ENCODE data around the gene BMP6.

BMP6 gene

DNA sequence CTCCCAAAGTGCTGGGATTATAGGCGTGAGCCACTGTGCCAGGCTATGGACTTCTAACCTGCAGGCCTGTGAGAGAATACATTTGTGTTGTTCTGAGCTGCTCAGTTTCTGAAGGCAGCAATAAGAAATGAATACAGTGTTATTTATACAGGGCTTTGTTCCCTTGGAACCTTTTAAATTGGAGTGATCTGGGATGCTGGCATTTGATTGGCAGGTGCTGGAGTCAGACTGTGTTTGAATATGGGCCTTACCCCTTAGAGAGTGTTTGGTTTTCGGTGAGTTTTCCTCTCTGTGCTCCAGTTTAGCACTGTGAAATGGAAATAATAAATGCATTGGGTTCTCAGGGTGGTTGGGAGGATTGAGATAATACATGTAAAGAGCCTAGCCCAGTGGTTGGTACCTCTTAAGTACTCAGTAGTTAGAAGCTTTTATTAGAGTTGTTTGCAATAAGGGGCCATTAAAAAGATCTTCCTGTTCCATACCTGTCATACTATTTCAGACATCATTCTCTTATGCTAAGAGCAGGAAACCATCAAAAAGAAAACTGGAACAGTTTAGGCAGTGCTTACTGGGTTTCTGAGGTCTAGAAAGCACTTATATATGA, 22.1 kb downstream of the BMP6 start:
- ATAC-seq, result no peak

DNA sequence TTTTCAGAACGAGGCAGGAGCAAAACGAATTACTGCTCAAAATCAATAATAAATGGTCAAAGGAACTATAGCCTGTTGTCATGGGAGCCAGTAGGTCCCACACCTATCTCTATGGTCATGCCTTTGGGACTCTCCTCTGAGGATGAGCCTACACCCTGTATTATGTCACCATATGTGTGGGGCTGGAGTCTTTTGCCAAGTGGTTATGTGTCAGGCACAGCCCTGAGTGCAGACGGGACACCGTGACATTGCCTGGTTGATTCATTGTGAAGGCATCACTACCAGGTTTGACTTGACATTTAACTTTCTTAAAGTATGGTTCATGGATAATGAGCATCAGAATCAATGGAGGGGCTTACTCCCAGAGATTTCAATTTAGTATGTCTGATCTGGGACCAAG, 23.6 kb downstream of the BMP6 start:
- no peak for ATAC-seq

DNA sequence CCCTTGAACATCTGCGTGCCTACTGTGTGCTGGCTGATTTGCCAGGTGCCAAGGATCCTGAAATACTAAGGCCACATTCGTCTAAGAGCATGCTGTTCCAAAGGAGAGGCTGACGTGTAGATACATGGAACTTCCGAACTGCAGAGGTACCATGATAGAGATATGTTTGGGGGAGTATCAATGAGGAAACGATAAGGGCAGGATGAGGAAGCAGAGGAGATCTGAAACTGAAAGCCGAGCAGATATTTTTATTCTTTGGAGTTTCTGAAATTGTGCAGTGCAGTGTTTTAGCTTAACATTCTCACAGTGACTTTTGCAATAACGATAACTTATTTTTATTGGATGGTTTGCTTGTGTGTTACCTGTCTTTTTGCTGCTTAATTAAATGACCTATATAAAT, 24.3 kb downstream of the BMP6 start:
- no peak for ATAC-seq

DNA sequence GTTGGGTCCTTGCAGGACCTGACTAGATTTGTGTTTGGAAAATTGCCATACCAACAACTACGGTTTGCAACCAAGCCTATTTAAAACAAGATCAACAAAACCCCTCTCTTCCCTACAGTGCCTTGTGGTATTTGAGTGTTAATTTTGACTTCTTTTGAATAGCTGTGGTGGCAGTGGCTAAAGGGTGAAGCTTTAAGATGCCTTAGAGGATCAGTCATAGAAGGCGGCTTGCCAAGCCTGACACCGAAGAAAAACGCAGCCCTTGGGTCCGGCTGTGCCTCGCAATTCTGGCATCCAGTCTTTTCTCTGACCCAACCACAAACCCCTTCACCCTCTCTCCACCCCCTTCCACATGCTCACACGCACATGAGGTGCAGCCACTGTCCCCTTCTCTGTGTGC, 32.6 kb downstream of the BMP6 start:
- no peak for ATAC-seq

DNA sequence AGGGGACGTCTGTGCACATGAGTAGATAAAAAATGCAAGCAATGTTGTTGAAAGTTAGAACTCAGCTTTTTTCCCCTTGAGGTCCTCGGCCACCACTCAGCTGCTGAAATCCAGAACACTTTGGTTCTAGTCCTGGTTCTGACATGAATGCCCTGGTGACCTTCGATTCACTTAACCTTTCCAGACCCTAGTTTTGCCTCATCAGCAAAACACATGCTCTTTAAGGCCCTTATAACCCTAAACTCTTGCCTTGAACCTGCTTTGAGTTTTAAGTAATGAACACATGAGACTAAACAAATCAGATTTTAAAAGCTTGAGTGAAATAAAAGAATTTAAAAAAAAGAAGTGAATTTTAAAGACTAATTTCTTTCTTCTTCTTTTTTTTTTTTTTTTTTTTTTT, 33.4 kb downstream of the BMP6 start:
- ATAC-seq, result no peak

DNA sequence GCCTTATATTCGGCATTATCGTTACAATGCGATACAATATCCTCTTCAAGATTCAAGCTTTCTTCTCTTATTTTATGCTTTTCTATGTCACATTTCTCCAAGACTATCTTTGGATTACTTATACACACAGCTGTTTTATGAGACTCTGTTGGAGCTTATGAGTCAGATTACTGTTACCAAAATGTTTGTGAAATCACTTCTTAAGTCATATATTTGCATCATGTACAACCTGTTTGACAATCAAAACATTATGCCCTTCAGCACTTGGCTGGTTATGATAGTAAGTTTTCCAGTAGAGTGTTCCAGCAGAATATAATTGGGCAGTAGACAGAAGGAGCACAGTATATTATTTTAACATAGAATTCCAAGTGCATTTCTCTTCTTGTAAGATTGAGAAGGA, 35.2 kb downstream of the BMP6 start:
- ATAC-seq, result no peak

DNA sequence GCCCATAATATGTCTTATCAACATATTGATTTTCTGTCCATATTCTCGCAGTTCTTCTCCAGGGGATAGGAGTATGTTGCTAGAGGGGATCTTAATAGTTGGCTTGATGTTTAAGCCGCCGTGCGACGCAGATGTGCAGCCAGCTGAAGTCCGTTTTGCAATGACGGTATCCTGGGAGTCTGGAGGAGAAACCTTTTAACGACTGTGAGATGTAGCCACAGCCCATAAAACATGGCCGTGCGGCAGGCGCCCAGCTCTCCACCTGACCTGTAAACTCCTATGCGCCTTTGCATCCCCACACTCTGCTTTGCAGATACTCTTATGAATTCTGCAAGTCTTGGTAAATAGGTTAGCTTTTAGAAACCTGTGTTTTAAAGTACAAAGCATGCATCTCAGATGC, 36.9 kb downstream of the BMP6 start:
- no peak for ATAC-seq

DNA sequence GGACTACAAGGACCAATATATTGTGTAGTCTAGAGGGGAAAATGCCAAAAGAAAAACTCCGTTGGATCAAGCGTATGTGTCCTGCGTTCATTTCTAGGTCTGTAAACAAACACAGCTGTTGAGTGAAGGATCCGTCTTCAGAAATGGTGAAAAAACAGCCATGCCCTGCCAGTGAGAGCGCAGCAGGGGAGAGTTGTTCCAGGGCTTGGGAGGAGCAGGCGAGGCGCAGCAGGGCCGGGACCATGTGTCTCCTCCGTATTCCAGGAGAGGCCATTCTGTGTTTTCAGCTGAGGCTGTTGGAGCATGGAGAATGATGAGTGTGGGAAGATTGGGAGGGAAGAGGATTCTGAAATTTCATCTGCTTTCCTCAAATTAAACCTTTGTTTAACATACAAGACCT, 38.0 kb downstream of the BMP6 start:
- ATAC-seq, result no peak

DNA sequence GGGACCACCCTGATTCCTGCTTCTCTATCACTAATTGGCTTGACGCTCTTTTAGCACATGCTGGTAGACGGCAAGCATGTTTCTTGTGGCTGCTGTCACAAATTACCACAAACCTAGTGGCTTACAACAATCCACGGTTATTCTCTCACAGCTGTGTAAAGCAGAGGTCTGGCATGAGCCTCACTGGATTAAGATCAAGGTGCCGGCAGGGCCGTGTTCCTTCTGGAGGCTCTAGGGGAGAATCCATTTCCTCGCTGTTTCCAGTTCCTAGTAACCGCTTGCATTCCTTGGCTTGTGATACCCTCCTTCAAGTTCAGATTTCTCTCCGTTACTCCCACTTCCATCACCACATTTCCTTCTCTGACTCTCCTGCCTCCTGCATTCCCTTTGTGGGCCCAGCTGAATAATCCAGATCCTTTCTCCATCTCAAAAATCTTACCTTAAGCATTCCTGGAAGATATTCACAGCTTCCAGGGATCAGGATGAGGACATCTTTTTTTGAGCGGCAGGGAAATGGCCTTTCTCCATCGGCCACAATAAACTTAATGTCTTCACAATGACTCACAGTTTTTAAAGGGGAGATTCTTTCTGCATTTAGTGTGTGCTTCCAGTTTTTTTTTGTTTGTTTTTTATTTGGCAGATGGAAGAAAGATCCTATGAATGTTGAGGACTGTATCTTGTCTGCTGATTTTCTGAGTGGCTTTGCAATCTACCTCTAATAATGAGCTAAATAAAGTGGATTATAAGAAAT, 39.9 kb downstream of the BMP6 start:
- no peak for ATAC-seq

DNA sequence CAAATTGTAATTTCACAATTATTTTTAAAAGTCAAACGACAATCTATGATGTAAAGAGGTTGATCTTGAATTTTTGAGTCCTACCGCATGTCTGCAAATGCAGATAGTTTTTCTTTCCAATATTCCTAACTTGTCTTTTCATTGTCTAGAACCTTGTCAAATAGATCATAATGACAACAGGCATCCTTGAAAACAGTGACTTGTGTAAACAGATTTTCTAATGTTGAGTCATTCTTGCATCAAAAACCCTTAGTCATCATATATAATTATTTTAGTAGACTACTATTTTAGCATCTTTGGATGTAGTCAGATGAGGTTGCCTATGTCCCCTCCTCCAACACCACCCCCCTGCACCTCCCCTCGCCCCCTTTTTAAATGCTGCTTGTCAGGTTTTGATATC, 43.8 kb downstream of the BMP6 start:
- ATAC-seq, result no peak

DNA sequence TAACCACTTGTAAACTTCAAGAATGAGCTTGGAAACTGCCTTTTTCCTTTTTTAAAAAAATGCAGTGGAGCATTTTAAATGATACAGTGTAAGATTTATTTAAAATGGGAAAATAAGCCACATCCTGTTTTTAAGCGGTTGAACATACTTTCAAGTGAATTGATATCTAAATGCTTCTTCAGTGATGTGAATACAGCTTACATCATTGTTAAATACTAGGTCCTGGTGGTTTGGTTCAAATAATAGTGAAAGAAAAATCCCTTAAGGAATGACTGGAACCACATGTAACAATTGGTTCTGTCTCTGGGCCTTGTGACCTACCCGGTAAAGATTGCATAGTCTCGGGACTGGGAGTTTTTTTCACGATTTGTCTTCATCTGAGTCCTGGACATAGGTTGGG, 44.2 kb downstream of the BMP6 start:
- ATAC-seq, result no peak

DNA sequence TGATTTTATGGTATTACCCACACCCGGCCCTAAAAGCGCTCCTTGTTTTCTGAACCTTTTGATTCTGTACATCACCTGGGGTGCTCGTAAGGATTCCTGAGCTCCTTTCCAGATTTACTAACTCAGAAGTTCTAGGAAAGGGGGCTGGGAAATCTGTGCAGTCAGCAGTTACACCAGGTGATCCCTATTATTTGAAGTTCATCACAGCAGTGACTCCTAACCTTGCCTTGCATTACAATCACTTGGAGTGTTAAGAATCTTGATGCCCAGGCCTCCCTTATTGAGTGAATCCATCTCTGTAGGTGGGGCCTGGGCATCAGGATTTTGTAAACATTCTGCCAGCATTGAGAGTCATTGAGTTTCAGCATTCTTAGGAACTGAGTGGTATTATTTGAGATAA, 44.7 kb downstream of the BMP6 start:
- no peak for ATAC-seq

DNA sequence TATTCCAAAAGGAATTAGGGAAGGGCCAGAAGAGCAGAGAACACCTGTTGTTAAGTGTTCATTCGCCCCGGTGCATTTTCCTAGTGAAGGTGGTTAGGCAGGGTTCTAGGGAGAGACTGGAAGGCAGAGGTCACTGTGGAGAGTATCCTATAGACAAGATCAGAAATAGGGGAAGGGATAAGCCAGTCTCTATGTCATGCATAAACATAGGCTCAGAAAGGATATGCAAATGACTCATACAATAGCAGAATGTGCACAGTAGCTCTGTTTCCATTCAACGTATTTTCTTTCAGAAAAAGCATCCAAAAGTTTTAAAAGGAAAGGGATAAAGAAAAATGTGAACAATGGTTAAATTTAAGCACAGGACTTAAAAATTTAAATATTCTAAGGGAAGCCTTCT, 47.4 kb downstream of the BMP6 start:
- no peak for ATAC-seq

DNA sequence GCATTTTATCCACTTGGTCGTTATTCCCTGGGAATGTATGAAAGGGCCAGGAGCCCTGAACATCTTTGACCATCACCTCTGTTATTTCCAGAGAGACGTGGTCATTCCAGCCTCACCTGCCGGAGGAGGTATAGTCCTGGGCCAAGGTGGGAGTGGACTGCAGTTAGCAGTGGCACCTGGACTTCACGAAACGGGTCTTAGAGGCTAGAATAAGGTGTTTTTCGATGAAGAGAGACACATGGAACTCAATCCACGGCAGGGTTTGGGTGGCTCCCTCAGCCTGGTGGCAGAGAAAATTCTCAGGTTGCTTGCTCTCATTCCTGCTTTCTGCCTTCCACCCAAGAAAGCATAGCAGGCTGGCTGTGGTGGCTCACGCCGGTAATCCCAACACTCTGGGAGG, 48.0 kb downstream of the BMP6 start:
- ATAC-seq, result no peak

DNA sequence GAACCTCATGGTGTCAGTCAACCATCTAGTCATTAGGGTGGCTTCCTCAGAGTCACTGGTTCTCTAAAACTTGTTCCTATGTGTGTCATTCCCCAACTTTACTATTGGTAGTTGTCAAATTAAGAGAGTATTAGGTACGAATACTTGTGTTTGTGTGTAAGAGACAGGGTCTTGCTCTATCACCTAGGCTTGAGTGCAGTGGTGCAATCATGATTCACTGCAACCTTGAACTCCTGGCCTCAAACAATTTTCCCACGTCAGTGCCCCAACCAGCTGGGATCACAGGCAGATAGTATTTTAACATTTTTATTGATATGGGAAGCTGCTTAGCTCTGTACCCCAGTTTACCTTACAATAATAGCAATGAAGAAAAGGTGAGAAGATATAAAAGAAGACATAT, 50.6 kb downstream of the BMP6 start:
- ATAC-seq, result no peak

DNA sequence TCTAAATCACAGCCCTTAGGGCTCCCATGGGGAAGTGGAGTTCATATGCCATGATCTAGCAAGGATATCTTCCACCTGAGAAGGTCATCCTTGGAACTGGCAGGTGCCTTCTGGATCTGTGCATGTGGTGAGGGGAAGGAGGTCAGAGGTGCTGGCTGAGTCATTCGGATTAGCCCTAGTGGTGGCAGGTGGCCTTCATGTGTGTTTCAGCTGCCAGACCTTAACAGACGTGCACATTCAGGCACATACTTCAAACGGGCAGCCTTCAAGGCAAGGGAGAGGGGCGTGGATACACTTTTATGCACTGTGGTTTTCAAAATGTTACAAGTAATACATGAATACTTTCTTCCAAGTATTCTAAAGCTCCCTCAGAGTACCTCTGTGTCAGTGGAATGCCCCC, 51.2 kb downstream of the BMP6 start:
- ATAC-seq, result no peak

DNA sequence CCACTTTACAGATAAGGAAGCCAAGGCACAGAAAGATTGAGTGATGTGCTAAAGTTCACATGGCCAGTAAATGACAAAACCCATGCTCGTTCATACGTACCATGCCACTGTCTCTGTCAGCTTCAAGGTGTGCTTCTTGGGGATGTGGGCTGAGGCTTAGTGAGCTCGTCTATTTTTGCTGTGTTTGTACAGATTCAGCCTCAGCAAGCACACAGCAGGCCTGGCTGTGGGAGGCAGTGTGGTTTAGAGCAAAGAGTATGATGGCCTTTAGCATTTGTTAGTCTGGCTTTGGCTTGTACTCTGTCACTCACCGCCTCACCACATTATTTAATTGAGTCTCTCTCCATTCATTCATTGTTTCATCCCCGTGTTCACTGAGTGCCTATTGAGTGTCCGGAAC, 55.3 kb downstream of the BMP6 start:
- no peak for ATAC-seq

DNA sequence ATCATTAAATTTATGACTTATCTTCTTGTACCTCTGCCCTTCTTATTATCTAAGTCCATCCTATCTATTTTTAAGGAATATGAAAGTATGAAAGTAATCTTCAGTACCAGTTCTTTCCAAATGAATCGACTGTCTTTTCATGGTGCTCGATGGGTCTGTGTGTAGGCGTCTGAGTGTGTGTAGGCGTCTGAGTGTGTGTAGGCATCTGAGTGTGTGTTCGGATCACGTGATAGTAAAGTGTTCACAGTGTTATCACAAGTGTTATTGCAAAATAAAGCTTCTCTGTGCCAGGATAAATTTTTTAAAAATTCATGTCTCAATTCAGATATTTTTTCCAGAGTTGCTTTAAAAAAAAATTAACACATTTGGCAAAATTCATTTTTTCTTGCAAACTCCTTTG, 58.3 kb downstream of the BMP6 start:
- no peak for ATAC-seq

DNA sequence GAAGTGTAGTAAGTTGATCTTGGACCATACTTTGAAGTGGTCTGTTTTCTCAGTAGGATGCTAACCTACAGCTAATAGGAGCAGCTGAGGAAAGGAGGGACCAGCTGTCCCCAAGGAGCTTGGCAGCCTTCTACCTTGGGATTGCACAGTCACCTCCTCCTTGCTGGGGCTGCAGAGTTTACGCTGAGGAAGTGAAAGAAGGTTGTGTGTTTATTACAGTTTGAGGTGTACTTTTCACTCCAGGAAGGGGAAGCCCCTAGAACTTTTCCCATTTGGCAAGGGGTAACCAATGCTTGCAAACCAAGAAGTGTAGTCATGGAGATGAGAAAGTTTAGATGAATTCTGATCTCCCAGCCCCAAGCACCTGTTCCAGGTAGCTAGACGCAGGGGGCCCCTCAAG, 58.8 kb downstream of the BMP6 start:
- no peak for ATAC-seq

DNA sequence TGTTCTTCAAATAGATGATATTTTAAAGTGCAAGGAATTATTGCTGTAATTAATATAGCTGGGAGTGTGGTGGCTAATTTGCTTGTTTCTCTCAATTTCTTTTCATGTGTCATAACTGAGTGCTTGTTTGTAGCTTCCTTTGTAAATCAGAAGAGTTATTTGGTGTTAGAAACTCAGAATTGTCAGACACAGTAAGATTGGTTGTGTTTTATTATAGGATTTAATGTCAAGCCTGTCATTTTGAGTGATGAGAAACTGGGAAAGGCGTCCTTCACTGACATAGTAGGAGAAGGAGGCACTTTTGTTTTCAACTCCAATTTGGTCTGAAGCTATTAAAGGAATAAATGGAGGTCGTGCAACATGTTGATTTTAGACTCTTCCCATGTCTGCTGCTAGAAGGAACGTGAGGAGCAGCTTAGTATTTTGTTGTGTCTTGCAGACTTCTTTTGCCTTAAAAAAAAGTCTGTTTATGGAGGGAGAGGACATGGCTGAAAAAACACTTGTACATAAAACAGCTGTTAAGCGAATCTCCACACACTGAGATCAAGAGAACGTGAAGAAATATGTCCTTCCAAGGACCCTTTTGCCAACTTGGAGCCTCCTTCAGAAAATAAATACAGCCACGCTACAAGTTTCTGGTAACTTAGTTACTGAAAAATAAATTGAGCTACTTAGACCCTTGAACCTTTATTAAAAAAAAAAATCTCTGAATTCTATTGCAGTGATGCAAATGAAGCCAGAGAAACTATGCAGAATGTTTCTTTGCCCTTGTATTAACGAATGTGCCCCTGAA, 59.5 kb downstream of the BMP6 start:
- no peak for ATAC-seq

DNA sequence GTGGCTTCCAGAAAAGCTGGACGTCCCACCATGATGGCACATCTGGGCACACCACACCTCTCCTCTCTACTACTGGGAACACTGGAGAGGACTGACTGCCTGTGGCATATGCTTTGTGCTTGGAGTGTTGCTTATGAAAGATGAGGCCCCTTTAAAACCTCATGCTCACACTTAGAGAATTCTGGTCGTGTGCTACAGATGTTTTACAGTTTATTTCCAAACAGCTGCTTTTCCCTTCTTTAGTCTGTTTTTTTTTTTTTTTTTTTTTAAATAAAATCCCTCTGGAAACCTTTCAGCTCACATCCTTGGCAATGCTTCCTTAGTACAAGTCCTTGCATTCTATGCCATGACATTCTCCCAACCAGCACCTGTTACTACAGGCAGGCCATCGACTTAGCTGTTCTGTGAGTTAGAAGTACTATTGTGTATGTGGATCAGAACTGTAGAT, 60.3 kb downstream of the BMP6 start:
- no peak for ATAC-seq

DNA sequence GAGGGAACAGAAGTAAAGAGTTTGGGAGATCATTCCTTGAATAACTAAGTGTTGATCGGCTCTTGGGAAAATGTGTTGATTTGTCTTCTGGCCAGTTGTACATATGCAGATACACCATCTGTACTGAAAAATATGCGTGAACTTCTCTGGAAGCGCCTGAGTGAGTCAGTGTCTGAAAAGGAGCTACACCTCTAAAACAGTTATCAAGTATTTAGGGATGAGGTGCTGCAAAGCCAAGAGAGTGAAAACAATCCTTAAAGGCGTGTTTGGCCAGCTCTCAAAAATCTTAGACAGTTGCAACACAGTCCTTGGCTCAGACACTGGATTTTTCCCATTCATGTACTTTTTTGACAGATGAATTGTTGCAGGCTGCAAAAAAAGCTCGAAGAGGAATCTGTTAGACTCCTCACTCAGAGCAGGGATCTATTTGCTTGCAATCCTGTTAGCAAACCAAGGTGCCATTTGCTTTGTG, 61.3 kb downstream of the BMP6 start:
- ATAC-seq, result no peak

DNA sequence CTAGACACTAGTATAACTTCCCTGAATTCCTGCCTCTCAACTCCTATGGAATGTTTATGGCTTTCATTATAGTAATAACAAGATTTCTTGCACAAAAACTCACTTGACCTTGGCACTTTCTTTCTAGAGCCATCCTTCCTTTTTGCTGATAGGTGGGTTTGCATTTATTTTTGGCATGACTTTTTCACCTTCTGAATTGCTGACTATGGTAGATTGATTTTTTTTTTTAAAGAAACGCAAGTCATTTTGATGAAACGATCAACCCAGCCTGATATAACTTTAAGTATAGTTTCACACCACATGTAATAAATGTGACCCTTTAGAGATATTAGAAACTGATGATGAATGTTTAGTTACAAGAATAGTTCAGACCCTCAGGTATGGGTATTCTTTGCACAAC, 61.8 kb downstream of the BMP6 start:
- no peak for ATAC-seq

DNA sequence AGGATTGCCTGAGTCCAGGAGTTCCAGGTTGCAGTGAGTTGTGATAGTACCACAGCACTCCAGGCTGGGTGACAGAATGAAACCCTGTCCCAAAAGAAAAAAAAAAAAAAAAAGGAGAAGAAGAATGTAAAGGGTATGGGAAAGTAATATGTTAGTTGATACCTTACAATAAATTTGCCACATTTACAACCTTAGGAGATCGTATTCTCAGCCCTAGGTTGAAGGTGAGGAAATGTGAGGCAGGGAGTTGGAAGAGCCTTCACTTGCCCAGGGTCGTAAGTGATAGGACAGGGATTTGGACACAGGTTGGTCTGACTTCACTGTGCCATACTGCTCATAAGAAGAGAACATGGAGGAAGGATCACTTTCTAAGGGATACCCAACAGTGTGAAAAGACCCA, 68.6 kb downstream of the BMP6 start:
- ATAC-seq, result no peak
